GM23248 (cell line): ENCODE measurements around the gene SPATA46.

ENCODE experiments used
- EZH2 ChIP-seq: fragments of 200-600 bp; sonication (generic); IDR thresholded peaks from 2 replicates; pipeline ENCODE4 v1.6.1; 2018; ENCODE audit warnings: antibody characterized with exemption, mild to moderate bottlenecking; ENCODE audit not compliant: insufficient read depth, poor library complexity, severe bottlenecking
- EZH2phosphoT487 ChIP-seq: fragments of 200-600 bp; sonication (generic); IDR thresholded peaks from 2 replicates; pipeline ENCODE4 v1.6.1; 2018; ENCODE audit warnings: antibody characterized with exemption, moderate library complexity, mild to moderate bottlenecking, low read depth; ENCODE audit not compliant: insufficient read depth

DNA sequence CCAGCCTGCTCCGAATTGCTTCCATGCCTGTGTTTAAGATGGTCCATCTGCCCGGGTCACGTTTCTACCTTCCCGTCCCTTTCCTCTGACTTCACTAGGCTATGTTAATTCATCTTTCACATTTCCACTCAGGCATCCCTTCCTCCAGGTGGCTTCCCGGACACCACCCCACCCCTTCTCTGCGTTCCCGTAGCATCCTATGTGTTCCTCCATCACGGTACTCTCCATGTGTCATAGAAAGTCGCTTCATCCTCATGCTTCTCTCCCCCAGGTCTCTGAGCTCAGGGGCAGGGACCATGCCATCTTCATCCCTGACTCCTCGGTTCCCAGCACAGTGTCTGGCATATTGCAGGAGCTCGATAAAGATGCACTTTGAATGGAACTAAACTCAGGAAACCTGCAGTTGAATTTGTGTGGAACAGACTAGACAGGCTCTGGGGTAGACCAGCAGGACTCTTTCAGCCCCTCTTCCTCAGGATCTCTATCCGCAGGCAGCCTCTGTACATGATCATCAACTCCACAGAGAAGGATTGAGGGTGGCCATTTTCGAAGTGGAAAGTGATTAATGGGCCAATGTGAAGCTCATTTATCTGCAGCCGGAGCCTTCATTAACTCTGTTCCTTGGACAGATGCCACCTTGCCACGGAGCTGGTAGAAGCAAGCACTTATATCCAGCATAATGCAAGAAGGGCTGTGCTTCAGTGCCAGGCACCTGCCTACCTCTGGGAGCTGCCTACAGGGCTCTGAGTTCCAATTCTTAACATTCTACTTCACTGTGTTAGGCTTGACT, 13.9 kb upstream of the SPATA46 start:
- TF ChIP-seq EZH2 (no peak), EZH2phosphoT487 (no peak)
